HG02885 (cell line): ENCODE results near the gene CLDN15.
"Not testable (repeated sequence)": the region's sequence is repeated elsewhere in the genome, so short reads cannot be mapped to it uniquely, and the experiment has no call there.

Source experiments
- ATAC-seq: cut with Tn5 transposase; IDR thresholded peaks from one replicate; pipeline ENCODE4 v1.9.1; 2021; ENCODE audit warnings: mild to moderate bottlenecking; ENCODE audit not compliant: unreplicated experiment, poor library complexity

The CLDN15 gene

DNA sequence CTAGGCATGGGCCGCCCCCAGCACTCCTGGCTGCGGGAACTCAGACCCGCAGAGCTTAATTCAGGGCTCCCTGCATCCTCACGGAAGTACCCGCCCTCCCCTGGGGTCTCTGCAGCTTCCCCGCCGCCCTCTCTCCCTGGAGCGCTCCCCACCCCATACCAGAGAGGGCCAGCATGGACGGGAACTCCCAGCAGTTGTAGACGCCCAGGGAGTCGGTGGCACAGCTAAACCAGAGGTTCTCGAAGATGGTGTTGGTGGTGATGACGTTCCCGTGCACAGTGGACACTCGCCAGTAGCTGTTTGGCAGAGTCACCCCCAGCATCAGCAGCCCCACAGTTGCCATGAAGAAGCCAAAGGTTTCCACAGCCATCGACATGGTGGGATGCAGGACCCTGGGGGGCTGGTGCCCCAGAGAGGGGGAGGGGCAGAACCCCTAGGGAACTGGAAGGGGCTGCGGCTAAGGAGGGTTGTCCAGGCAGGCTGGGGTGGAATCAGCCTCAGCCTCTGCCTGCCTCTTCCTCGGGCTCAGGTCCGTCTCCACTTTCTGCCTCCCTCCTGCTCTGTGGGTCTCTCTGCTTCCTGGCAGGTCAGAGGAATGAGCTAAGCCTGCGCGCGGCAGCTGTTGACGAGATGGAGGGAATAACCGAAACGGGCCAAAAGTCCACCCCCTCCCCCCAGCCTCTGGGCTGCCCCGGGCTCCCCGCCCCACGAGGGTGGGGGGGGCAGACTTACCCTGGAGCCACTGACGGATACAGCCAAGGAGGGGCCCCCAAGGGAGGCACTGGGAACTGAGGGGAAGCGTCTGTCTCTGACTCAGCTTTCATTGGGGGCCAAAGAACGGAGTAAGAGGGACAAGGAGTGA lies at the start of gene CLDN15:
Gene CLDN15, minus strand, starts transcription at position 597 of the 862 bp plus-strand sequence. Its CDS starts 221 bp downstream, at position 376.
- no peak for ATAC-seq

- no peak for ATAC-seq
Measured at GRCh38 chr7:101287032-101287431, 49.4 kb upstream of the CLDN15 start.

DNA sequence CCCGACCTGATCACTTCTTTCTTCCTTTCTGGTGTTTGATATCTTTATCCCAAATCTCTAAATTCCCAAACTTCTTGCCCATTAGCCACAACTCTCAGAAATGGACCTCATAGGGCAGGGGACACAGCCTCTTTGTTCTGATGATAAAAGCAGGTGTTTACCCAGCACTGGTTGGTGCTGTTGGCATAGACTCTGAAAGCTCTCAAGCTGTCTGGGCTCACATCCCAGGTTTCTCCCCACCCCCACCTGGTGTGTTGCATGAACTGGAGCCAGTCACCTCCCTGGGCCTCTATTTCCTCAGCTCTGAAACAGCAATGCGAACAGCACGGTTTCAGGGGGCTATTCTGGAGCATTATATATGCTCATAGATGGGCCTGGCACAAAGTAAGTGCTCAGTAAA lies 48.3 kb upstream of the CLDN15 start:
- ATAC-seq: not testable (repeated sequence)

DNA sequence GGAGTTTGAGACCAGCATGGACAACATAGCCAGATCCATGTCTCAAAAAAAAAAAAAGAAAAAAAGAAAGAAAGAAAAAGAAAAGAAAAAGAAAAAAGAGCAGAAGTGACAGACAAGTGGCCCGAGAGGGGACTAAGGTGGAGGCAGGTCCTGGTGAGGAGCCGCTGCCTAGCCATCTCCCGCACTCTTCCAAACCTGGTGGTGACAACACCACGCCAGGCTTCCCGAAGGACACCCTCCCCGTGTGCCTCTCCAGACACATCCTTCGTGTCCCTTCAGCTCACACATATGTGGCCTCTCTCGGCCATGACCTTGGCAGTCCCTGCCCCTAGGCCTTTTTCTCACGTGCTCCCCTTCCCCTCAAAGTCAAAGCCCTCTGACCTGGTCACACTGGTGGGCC lies 47.6 kb upstream of the CLDN15 start:
- no peak for ATAC-seq

GRCh38 chr7:101280912-101281311 lies 43.3 kb upstream of the CLDN15 start:
- not testable (repeated sequence) for ATAC-seq

GRCh38 chr7:101278461-101279292 lies 41.1 kb upstream of the CLDN15 start:
- no peak for ATAC-seq

DNA sequence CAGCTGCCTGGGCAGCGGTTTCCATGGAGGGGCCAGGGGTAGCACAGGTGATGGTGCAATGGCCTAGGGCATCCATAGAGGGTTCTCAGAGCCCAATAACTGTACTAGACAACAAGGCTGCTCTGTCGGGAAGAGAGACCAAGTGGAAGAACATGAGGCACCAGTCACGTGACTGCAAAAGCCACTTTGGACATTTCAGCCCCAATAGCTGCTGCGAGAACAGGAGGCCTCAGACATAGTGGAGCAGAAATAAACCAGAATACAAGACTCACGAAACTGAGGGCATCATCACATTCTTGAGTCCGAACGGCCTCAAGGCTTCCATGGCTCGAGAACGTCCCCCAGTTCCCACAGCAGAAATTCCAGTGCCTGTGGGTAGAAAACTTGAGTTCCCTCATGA lies 39.6 kb upstream of the CLDN15 start:
- ATAC-seq: no peak

DNA sequence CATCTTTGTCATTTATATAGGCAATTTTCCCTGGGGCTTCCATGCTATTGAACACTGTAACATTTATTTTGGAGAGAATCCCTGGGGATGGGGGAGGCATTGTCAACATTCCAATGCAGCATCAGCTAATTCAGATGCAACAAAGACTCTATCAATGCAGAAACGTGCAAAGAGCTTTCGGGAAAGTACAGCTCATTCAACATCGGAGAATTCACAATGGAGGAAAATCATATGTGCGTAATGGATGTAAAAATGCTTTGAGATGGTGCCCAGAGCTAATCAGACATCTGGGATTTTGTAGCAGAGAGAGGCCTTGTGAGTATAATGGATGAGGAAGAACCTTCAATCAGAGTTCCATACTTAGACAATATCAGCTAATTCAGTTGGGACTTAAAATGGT lies 35.6 kb upstream of the CLDN15 start:
- ATAC-seq: no peak

DNA sequence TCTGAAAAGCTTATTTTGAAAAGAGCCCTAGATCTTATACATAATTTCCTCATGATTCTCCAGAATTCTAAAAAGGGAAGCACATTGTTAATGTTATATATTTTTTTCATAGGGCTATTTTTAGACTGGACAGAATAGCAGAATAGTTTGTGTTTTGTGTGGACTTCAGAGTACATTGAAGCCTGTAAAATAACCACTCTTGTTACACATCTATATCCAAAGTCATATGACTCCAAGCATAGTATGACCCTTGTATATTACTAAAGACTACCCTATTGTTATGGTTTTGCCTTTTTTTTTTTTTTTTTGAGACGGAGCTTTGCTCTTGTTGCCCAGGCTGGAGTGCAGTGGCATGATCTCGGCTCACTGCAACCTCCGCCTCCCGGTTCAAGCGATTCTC lies 33.4 kb upstream of the CLDN15 start:
- no peak for ATAC-seq

DNA sequence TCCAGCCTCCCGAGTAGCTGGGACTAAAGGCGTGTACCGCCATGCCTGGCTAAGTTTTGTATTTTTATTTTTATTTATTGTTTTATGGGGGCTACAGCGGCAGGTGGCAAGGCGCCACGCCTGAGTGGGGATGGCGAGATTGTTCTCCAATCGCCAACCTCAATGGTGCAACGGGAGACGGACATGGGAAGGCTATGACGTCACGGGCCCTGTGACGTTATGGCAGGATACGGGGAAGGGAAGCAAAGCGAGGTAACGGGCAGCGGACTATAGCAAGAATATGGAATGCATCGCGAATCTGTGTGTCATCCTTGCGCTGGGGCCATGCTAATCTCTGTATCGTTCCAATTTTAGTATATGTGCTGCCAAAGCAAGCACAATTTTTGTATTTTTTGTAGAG lies 32.1 kb upstream of the CLDN15 start:
- no peak for ATAC-seq

DNA sequence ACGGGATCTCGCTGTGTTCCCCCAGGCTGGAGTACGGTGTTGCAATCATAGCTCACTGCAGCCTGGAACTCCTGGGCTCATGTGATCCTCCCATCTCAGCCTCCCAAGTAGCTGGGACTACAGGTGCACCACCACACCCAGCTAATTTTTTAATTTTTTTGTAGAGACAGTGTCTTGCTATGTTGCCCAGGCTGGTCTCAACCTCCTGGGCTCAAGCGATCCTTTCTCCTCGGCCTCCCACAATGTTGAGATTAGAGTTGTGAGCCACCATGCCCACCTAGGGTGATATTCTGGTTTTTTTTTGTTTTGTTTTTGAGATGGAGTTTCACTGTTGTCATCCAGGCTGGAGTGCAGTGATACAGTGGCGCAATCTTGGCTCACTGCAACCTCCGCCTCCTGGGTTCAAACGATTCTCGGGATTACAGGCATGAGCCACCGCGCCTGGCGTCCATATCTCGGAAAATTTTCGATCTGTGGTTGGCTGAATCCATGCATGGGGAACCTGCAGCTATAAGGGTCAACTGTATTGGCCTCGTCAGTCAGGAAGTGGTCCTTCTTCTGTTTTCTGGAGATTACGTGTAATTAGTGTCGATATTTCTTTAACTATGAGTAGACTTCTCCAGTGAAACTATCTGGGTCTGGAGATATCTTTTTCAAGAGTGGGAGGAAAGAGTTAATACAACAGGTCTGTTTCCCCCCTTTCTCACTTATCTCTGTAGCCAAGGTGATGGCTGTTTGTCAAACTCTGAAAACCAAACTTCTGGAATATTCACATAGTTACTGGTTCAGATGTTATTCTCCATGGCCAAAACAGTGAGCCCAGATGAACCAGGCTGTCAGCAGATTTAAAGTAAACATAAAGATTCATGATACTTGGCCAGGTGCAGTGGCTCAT lies 28.3 kb upstream of the CLDN15 start:
- no peak for ATAC-seq

DNA sequence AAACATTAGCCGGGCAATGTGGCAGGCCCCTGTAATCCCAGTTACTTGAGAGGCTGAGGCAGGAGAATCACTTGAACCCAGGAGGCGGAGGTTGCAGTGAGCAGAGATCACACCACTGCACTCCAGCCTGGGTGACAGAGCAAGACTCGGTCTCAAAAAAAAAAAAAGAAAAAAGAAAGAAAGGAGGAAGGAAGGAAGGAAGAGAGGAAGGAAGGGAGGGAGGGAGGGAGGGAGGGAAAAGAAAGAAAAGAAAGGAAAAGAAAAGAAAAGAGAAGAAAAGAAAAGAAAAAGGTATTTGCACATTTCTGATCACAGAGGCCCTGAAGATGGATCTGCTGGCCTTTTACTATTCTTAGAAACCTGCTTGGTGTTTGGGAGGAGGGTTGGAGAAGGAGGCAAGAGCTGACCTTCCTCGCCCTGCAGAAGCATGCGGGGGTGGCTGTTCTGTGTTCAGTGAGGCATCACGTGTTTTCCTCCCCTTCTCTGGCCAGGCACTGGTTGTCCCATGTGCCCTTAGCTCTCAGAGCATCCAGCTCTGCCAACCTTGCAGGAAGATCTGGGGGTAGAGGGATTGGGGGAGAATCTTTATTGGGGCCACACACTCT lies 26.6 kb upstream of the CLDN15 start:
- ATAC-seq: not testable (repeated sequence)

DNA sequence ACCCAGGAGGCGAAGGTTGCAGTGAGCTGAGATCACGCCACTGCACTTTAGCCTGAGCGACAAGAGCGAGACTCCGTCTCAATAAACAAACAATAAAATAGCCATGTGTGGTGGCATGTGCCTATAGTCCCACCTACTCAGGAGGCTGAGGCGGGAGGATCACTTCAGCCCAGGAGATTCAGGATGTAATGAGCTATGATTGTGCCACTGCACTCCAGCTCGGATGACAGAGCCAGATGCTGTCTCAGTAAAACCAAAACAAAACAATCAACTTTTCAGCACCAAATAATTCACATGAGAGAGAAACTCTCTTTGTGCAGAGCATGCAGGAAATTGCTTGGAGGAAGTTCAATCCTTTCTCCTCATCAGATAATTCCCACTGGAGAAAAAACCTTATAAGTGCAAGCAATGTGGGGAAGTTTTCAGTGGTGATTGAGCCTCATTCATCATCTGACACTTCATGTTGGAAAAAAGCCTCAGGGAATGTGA lies 20.7 kb upstream of the CLDN15 start:
- ATAC-seq: no peak

GRCh38 chr7:101255796-101256195 lies 18.2 kb upstream of the CLDN15 start:
- ATAC-seq: no peak

GRCh38 chr7:101253199-101253598 lies 15.6 kb upstream of the CLDN15 start:
- ATAC-seq: not testable (repeated sequence)

GRCh38 chr7:101251871-101252659 lies 14.5 kb upstream of the CLDN15 start:
- peak; percentile 97 for ATAC-seq

- peak; percentile 30 for ATAC-seq
Measured at GRCh38 chr7:101250324-101250723, 12.7 kb upstream of the CLDN15 start.

DNA sequence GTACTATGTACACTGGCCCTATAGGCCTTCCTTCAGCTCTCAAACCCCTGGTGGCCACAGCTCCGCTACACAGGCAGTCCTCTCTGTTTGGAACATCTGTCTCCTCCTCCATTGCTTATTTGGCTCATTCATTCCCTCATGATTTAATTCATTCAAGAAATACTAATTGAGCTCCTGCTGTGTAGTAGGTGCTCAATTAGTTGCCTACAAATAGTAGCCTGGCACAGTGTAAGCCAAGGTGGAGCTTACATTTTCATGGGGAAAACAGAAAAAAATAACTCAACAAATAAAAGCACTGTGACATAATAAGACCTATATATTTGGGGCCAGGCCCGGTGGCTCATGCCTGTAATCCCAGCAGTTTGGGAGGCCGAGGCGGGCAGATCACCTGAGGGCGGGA lies 10.7 kb upstream of the CLDN15 start:
- no peak for ATAC-seq

GRCh38 chr7:101245147-101245668 lies 7.6 kb upstream of the CLDN15 start:
- no peak for ATAC-seq
